SK-N-MC (cell line): ENCODE results near the gene CORT.
"Not testable (repeated sequence)": the region's sequence is repeated elsewhere in the genome, so short reads cannot be mapped to it uniquely, and the experiment has no call there.

Source experiments
- DNase-seq: peaks from one replicate; pipeline ENCODE4 v3.0.0-alpha.2; 2011; ENCODE audit warnings: low read depth, low spot score
- H3K27ac ChIP-seq: fragments of 200-600 bp; sonication (generic); 2 replicates; pipeline ENCODE4 v1.5.1; 2016; ENCODE audit warnings: mixed run types
- H3K36me3 ChIP-seq: fragments of 200-600 bp; sonication (generic); 2 replicates; pipeline ENCODE4 v1.6.1; 2017; ENCODE audit warnings: antibody characterized with exemption, low read length, mixed read lengths; ENCODE audit not compliant: insufficient read depth
- H3K4me3 ChIP-seq: fragments of 200-600 bp; sonication (generic); 2 replicates; pipeline ENCODE4 v1.5.1; 2016
- H3K9ac ChIP-seq: fragments of 200-600 bp; sonication (generic); 2 replicates; pipeline ENCODE4 v1.8.0; 2017; ENCODE audit warnings: mixed run types, mixed read lengths; ENCODE audit not compliant: insufficient read length
- H3K9me3 ChIP-seq: fragments of 200-600 bp; sonication (generic); 2 replicates; pipeline ENCODE4 v1.6.1; 2017; ENCODE audit warnings: low read depth, mild to moderate bottlenecking, antibody characterized with exemption, low read length, moderate library complexity, mixed read lengths
- EZH2 ChIP-seq: fragments of 200-600 bp; sonication (generic); IDR thresholded peaks from one replicate; pipeline ENCODE4 v1.6.1; 2017; ENCODE audit warnings: antibody characterized with exemption
- FOXP2 ChIP-seq: optimal IDR thresholded peaks from 2 replicates; pipeline ENCODE3; 2011; ENCODE audit warnings: mild to moderate bottlenecking, moderate library complexity; ENCODE audit not compliant: insufficient read depth; ENCODE audit errors: extremely low read length, control extremely low read depth
- POLR2AphosphoS5 ChIP-seq: IDR thresholded peaks from 2 replicates; pipeline ENCODE4 v1.6.1; 2012; ENCODE audit warnings: mild to moderate bottlenecking, low read depth, low read length, borderline replicate concordance

The CORT gene

DNA sequence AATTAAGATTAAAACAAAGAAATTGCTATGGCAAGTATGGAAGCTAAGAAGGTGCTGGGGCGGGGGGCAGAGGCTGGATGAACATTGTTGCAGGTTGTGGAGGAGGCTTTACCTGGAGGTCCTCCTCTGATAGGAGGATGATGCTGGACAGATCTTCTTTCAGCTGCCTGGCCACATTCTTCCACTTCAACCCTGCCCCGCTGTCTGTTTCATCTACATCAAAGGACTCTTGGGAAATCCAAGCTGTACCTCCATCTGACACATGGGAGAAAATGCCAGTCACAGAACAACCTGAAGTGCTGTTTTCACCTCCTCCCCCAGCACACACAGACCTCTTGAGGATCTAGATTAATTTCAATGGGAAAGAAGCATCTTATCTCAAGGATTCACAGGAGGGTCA lies 17.2 kb downstream of the CORT start:
- no peak for DNase-seq
- H3K4me3 ChIP-seq, result no peak overlapping the region
- H3K9me3 ChIP-seq, result no peaks in the 10 kb centered on the region
- H3K9ac ChIP-seq, result no peak overlapping the region
- TF ChIP-seq FOXP2 (no peak), POLR2AphosphoS5 (no peak), EZH2 (no peak)
- H3K27ac ChIP-seq, result no peak overlapping the region
- peaks cover 60% of the 10 kb centered on the region for H3K36me3 ChIP-seq

GRCh38 chr1:10470043-10470442 lies 20.2 kb downstream of the CORT start:
- no peak for DNase-seq
- Histone ChIP-seq H3K4me3 (no peak overlapping the region), H3K27ac (no peak overlapping the region), H3K9me3 (no peaks in the 10 kb centered on the region), H3K9ac (no peak overlapping the region), H3K36me3 (peaks cover 41% of the 10 kb centered on the region)
- TF ChIP-seq FOXP2, result no peak

GRCh38 chr1:10471411-10472219 lies 21.8 kb downstream of the CORT start:
- Histone ChIP-seq H3K9me3 (no peaks in the 10 kb centered on the region), H3K9ac (peak overlapping the region; percentile 89), H3K4me3 (peak overlapping the region; percentile 96), H3K36me3 (peaks cover 31% of the 10 kb centered on the region), H3K27ac (peak overlapping the region; percentile 22; the same call in 1 of the 2 replicates)
- DNase-seq, result no peak
- TF ChIP-seq FOXP2 (no peak), EZH2 (no peak), POLR2AphosphoS5 (no peak)

- peaks cover 28% of the 10 kb centered on the region for H3K36me3 ChIP-seq
- DNase-seq, result peak; percentile 91
- H3K27ac ChIP-seq, result peak within 1 kb of the TSS; percentile 94
- TF ChIP-seq POLR2AphosphoS5, result peak; percentile 90
- no peak for TF ChIP-seq FOXP2
- no peak for TF ChIP-seq EZH2
- peak within 1 kb of the TSS; percentile 89 for H3K9ac ChIP-seq
- H3K4me3 ChIP-seq, result peak within 1 kb of the TSS; percentile 96
- no peaks in the 10 kb centered on the region for H3K9me3 ChIP-seq
These were observed 22.7 kb downstream of the CORT start, which contains the start of gene DFFA for GRCh38 chr1:10472220-10473144. Gene DFFA (minus strand): TSS chr1:10472529. CDS start chr1:10472458, 71 bp downstream.

DNA sequence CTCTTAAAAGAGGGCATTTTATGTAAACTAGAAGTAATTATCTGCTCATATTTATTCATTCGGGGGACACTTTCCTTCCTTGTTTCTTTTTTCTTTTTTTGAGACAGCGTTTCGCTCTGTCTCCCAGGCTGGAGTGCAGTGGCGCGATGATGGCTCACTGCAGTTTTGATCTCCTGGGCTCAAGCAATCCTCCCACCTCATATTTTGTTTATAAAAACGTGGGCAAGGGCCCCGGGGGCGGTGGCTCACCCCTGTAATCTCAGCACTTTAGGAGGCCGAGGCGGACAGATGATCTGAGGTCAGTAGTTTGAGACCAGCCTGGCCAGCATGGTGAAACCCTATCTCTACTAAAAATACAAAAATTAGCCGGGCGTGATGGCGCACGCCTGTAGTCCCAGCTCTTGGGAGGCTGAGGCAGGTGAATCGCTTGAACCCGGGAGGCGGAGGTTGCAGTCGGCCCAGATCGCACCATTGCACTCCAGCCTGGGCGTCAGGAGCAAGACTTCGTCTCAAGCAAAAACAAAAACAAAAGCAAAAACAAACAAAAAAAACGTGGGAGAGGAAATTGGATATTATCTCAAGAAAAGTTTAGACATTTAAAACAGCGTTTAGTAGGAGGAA lies 23.4 kb downstream of the CORT start:
- H3K9ac ChIP-seq, result peak overlapping the region; percentile 86
- H3K27ac ChIP-seq, result peak overlapping the region; percentile 94

GRCh38 chr1:10474309-10474612 lies 24.4 kb downstream of the CORT start:
- not testable (repeated sequence) for H3K9ac ChIP-seq, H3K27ac ChIP-seq
- peak overlapping the region; percentile 85 for H3K4me3 ChIP-seq

More for the DNA sequence above, 23.4 kb downstream of the CORT start:
- no peaks in the 10 kb centered on the region for H3K9me3 ChIP-seq
- peak overlapping the region; percentile 96 for H3K4me3 ChIP-seq
- DNase-seq, result no peak
- H3K36me3 ChIP-seq, result peaks cover 21% of the 10 kb centered on the region
- TF ChIP-seq FOXP2 (no peak), EZH2 (no peak), POLR2AphosphoS5 (no peak)

GRCh38 chr1:10474613-10475507 lies 25.0 kb downstream of the CORT start, which contains the start of gene PEX14:
Gene PEX14 (plus strand): TSS chr1:10474950. CDS start chr1:10474967, 17 bp downstream.
- Histone ChIP-seq H3K9me3 (no peaks in the 10 kb centered on the region), H3K36me3 (peaks cover 9% of the 10 kb centered on the region; the same call in 1 of the 2 replicates), H3K4me3 (peak within 1 kb of the TSS; percentile 85), H3K27ac (0 out of 2 replicates have a peak within 1 kb of the TSS, but pooled peaks have one; percentile 2), H3K9ac (peak within 1 kb of the TSS; percentile 78)
- DNase-seq, result peak; percentile 35
- TF ChIP-seq FOXP2, result no peak
- TF ChIP-seq POLR2AphosphoS5, result peak; percentile 88
- TF ChIP-seq EZH2, result no peak

More at GRCh38 chr1:10474309-10474612, 24.4 kb downstream of the CORT start:
- not testable (repeated sequence) for H3K9me3 ChIP-seq, DNase-seq
- peaks cover 11% of the 10 kb centered on the region for H3K36me3 ChIP-seq
